ENCODE data around the gene TPRG1L. TPM values are rescaled to one million over a fixed set of nuclear protein-coding genes. Genes with fewer than 3 reads are reported as not detected.

The TPRG1L gene
- total RNA-seq, 1 experiment from 2014 or later, result 22.0 TPM

- no peaks in the 10 kb centered on the region for H3K27me3 ChIP-seq (ENCODE audit: control insufficient read depth, insufficient read depth, low read length)
- H3K36me3 ChIP-seq (replicated peaks; ENCODE audit: control insufficient read depth, insufficient read depth, low read length), result no peaks in the 10 kb centered on the region
- DNase-seq, result no peak
- H3K4me3 ChIP-seq (ENCODE audit: insufficient read depth, low read depth, low read length), result no peak overlapping the region
These were observed 48.2 kb downstream of the TPRG1L start for GRCh38 chr1:3672971-3673361.

- no peak for DNase-seq
- no peaks in the 10 kb centered on the region for H3K36me3 ChIP-seq (replicated peaks; ENCODE audit: control insufficient read depth, insufficient read depth, low read length)
- H3K4me3 ChIP-seq (ENCODE audit: insufficient read depth, low read depth, low read length), result no peak overlapping the region
- H3K27me3 ChIP-seq (ENCODE audit: control insufficient read depth, insufficient read depth, low read length), result no peaks in the 10 kb centered on the region
These were observed 48.7 kb downstream of the TPRG1L start for GRCh38 chr1:3673381-3674099.

GRCh38 chr1:3674100-3675094 is 49.6 kb downstream of the TPRG1L start:
- no peaks in the 10 kb centered on the region for H3K27me3 ChIP-seq (ENCODE audit: control insufficient read depth, insufficient read depth, low read length)
- no peaks in the 10 kb centered on the region for H3K36me3 ChIP-seq (replicated peaks; ENCODE audit: control insufficient read depth, insufficient read depth, low read length)
- DNase-seq, result peak; percentile 88
- no peak overlapping the region; the same call in 1 of the 2 replicates for H3K4me3 ChIP-seq (ENCODE audit: insufficient read depth, low read depth, low read length)

GRCh38 chr1:3675436-3675835 is 50.6 kb downstream of the TPRG1L start:
- no peak overlapping the region for H3K4me3 ChIP-seq (ENCODE audit: insufficient read depth, low read depth, low read length)
- no peak for DNase-seq
- H3K36me3 ChIP-seq (replicated peaks; ENCODE audit: control insufficient read depth, insufficient read depth, low read length), result no peaks in the 10 kb centered on the region
- no peaks in the 10 kb centered on the region for H3K27me3 ChIP-seq (ENCODE audit: control insufficient read depth, insufficient read depth, low read length)

GRCh38 chr1:3676581-3677470 is 52.0 kb downstream of the TPRG1L start:
- no peak for DNase-seq
- Histone ChIP-seq H3K27me3 (ENCODE audit: control insufficient read depth, insufficient read depth, low read length) (no peaks in the 10 kb centered on the region), H3K4me3 (ENCODE audit: insufficient read depth, low read depth, low read length) (no peak overlapping the region), H3K36me3 (replicated peaks; ENCODE audit: control insufficient read depth, insufficient read depth, low read length) (no peaks in the 10 kb centered on the region)

- no peaks in the 10 kb centered on the region for H3K27me3 ChIP-seq (ENCODE audit: control insufficient read depth, insufficient read depth, low read length)
- H3K4me3 ChIP-seq (ENCODE audit: insufficient read depth, low read depth, low read length), result no peak overlapping the region
- no peaks in the 10 kb centered on the region for H3K36me3 ChIP-seq (replicated peaks; ENCODE audit: control insufficient read depth, insufficient read depth, low read length)
- no peak for DNase-seq
These were observed 52.7 kb downstream of the TPRG1L start for GRCh38 chr1:3677484-3677883.

- Histone ChIP-seq H3K4me3 (ENCODE audit: insufficient read depth, low read depth, low read length) (no peak overlapping the region), H3K36me3 (replicated peaks; ENCODE audit: control insufficient read depth, insufficient read depth, low read length) (no peaks in the 10 kb centered on the region), H3K27me3 (ENCODE audit: control insufficient read depth, insufficient read depth, low read length) (no peaks in the 10 kb centered on the region; the same call in 1 of the 2 replicates)
- DNase-seq, result peak; percentile 82
These were observed 53.7 kb downstream of the TPRG1L start for GRCh38 chr1:3678361-3679097.

GRCh38 chr1:3679098-3679555 is 54.3 kb downstream of the TPRG1L start:
- no peaks in the 10 kb centered on the region for H3K36me3 ChIP-seq (replicated peaks; ENCODE audit: control insufficient read depth, insufficient read depth, low read length)
- DNase-seq, result no peak
- peaks cover 3% of the 10 kb centered on the region; the same call in 1 of the 2 replicates for H3K27me3 ChIP-seq (ENCODE audit: control insufficient read depth, insufficient read depth, low read length)
- H3K4me3 ChIP-seq (ENCODE audit: insufficient read depth, low read depth, low read length), result no peak overlapping the region

Other genes starting within 250 kb of the TPRG1L start
- gene ARHGEF16, start 170.3 kb upstream of the TPRG1L start, total RNA-seq (2014; rRNA removed; shearing (Covaris generic)), result 34.7 and 45.8 TPM in 2 replicates
- gene MEGF6, start 13.5 kb upstream of the TPRG1L start, total RNA-seq (2014; rRNA removed; shearing (Covaris generic)), result 22.8 and 27.1 TPM in 2 replicates
- 31.5 and 33.1 TPM in 2 replicates for gene WRAP73, start 25.1 kb downstream of the TPRG1L start, total RNA-seq (2014; rRNA removed; shearing (Covaris generic))
- 0.55 and 1.6 TPM in 2 replicates for gene TP73, start 27.5 kb downstream of the TPRG1L start, total RNA-seq (2014; rRNA removed; shearing (Covaris generic))
- 0.04 and 0.07 TPM in 2 replicates for gene CCDC27, start 127.4 kb downstream of the TPRG1L start, total RNA-seq (2014; rRNA removed; shearing (Covaris generic))
- 5.0 and 6.5 TPM in 2 replicates for gene SMIM1, start 147.7 kb downstream of the TPRG1L start, total RNA-seq (2014; rRNA removed; shearing (Covaris generic))
- gene LRRC47, start 171.5 kb downstream of the TPRG1L start, total RNA-seq (2014; rRNA removed; shearing (Covaris generic)), result 113 and 130 TPM in 2 replicates
- gene CEP104, start 232.2 kb downstream of the TPRG1L start, total RNA-seq (2014; rRNA removed; shearing (Covaris generic)), result 22.8 and 35.8 TPM in 2 replicates
- 12.1 and 14.1 TPM in 2 replicates for gene DFFB, start 232.5 kb downstream of the TPRG1L start, total RNA-seq (2014; rRNA removed; shearing (Covaris generic))

Data from H7 (cell line).